ENCODE data around the gene NTNG2.
A peak's percentile ranks its signal among the peaks of the same experiment; 100 is the strongest.

Gene NTNG2

DNA sequence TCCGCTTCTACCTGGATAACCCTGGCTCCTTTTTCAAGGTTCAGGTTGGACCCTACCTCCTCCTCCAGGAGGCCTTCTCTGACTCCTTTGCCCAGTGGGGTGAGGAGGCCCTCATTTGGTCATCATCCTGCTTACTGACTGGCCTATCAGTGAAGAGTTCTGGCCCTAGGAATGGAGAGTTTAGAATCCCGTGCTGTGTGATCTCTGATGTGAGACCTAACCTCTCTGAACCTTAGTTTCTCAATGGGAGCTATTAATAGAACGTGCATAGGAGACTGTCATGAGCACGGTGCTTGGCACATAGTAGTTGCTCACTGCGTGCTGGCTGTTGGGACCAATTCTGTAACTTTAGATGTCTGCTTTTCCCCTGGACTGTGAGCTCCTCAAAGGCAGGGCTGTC, 10.3 kb downstream of the NTNG2 start:
- DNase-seq (ENCODE audit: low spot score): no peak

DNA sequence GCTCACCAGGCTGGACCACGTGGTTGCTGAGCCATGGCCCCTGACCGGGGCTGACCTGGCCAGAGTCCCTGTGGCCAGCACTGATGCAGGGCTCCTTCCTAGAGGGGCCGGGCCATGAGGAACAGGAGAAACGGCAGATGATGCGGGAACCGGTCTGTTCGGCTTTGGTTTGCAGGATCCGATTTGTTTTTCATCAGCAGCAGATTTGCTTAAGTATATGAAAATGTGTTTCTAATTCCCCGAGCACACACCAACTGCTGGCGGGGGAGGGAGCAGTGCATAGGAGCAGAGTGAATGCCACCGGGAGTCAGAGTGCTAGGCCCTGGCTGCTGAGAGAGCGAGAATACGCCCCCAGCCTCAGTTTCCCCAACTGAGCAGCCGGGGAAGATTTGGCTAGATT, 13.6 kb downstream of the NTNG2 start:
- no peak for DNase-seq (ENCODE audit: low spot score)

DNA sequence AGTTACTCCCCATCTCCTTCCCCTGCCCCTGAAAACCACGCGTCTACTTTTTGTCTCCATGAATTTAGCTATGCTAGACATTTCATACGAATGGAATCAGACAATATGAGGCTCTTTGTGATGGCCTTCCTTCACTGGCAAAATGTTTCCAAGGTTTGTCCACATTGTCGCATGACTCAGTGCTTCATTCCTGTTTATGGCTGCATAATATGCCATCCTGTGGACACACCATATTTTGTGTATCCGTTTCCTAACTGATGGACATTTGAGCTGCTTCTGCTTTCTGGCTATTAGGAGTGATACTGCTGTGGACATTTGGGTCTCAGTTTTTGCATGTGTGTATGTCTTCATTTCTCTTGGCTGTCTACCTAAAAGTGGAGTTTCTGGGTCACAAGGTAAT, 14.5 kb downstream of the NTNG2 start:
- DNase-seq (ENCODE audit: low spot score): no peak

DNA sequence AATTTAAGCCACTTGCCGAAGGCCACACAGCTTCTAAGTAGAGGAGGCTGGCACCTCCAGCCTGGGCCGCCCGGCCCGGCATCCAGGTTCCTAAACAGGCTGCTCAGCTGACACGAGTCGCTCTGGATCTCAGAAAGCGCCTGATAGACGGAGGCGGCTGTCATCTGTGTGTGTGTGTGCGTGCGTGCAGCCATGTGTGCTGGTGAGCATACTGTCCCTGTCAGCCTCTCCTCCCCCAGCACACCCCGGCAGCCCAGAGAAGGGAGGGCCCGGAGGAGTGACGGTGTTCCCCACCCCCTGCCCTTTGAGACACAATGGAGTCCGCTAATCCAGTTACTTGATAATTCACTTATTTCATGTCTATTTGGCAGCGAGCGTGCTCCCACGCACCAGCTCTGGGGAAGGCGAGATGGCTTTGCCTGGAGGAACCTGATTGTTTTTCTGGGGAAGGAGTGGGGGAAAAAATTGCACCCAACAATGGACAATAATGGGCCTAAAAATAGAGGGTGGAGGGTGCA, 20.0 kb downstream of the NTNG2 start:
- DNase-seq (ENCODE audit: low spot score): no peak

DNA sequence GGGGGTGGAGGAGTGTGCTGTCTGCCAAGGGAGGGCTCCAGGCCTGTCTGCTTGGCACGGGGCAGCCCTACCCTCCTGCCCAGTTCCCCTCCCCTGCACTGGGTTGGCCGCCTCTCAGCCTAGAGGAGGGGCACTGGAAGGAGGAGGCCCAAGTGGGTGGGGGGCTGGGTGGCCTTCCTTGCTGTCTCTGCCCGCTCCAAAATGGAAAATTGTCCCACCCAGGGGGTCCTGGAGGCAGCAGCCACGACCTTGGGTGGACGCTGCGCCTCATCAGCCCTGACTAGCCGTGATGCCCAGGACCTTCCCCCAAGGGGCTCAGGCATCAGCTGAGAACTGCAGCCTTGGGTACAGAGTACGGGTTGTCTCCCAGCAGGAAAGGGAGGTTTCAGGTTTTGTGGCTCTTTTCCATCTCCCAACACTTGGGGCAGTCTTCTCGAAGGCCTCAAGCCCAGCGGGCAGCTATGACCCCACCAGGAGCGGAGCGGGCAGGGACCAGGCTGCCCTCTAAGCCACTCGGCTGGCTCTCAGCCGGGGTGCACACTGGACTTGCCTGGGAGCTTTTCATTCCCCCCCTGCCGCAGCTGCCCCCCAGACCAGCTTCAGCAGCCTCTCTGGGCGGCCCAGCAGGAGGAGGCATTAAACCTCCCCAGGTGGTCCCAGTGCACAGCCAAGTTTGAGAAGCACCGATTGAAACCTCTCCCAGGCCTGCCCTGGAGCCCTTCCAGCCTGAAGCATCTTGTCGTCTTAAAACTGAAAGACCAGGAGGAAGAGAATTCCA, 20.6 kb downstream of the NTNG2 start:
- peak; percentile 42 for DNase-seq (ENCODE audit: low spot score)

- no peak for DNase-seq (ENCODE audit: low spot score)
Measured at GRCh38 chr9:132183134-132183533, 21.3 kb downstream of the NTNG2 start.

DNA sequence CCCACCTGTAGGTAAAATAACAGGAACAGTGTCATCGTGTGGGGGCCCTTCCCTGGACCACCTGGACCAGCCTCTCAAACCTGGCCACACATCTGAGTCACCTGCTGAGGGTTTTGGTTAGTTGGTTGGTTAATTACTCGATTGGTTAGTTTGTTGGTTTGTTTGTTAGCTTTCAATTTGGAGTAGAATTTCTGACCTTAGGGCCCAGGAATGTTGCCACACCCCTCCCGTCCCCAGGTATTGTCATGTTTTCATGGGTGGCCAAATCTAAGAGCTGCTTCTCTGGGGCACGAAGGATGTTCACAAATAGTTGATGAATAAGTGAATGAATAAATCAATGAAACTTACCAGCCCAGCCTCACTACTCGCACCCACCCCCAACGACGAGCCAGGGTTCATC, 21.9 kb downstream of the NTNG2 start:
- DNase-seq (ENCODE audit: low spot score): no peak

- DNase-seq (ENCODE audit: low spot score): no peak
Measured at GRCh38 chr9:132184124-132184523, 22.3 kb downstream of the NTNG2 start.

DNA sequence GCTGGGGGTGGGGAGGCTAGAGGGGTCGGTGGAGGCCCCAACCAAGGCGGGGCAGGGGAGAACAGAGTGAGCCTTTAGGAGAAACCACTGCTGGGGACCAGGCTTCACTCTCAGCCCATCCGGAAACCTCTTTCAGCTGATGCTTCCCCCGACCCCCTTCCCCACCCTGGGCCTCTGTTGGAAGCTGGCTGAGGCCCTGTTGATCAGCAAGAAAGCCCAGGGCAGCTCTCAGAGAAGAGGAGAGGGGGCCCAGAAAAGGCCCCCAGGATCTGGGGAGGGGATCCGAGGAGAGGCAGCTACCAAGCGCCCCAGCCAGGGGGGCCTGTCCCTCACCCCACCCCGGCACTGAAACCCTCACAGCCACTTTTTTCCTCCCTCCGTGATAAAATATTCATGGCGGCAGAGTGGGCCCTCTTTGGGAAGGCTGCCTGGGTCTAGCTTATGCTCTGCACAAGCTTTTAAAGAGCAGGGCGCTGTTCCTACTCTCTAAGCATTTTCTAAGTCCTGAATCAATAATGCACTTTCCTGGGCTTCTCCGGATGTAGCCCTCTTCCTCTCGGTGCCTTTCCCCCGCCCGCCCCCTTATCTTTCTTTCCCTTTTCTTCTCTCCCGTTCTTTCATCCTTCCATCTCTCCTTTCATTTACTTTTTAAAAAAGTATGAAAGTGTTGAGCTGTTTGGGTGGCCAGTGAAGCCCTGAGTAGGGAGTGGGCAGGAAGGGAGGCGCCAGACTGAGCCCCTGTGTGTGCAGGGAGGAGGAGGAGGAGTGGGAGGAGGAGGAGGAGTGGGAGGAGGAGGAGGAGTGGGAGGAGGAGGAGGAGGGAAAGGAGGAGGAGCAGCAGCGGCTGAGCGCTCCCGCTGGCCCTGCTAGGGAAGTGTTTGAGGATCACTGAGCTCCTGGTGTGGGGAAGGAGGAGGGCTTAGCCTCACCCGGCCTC, 23.5 kb downstream of the NTNG2 start:
- no peak for DNase-seq (ENCODE audit: low spot score)

DNA sequence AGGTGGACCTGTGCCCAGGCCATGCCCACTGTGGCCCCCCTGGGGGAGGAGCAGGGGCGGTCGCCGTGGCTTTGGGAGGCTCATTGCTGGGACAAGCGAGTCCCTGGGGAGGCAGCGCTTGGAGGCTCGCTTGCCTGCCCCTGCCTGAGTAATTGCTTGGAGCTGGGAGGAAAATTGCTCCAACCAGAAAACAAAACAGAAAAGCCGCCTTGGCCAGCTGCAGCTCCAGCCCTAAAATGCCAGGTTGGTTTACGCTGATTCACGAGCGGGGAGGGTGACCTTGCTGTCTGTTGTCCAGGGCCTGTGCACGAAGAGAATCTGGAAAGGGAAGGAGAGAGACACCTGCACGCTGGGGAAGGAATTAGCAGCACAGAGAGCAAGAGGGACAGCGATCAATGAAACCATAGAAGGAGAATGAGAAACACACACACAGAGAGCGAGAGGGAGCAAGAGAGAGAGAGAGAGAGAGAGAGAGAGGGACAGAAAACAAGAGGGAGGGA, 25.3 kb downstream of the NTNG2 start:
- DNase-seq (ENCODE audit: low spot score): no peak

GRCh38 chr9:132190966-132191365, 29.1 kb downstream of the NTNG2 start:
- DNase-seq (ENCODE audit: low spot score): no peak

- no peak for DNase-seq (ENCODE audit: low spot score)
Measured at GRCh38 chr9:132192728-132193127, 30.9 kb downstream of the NTNG2 start.

- DNase-seq (ENCODE audit: low spot score): no peak
Measured at GRCh38 chr9:132193227-132194124, 31.6 kb downstream of the NTNG2 start.

- DNase-seq (ENCODE audit: low spot score): no peak
Measured at GRCh38 chr9:132194508-132194907, 32.6 kb downstream of the NTNG2 start.

DNA sequence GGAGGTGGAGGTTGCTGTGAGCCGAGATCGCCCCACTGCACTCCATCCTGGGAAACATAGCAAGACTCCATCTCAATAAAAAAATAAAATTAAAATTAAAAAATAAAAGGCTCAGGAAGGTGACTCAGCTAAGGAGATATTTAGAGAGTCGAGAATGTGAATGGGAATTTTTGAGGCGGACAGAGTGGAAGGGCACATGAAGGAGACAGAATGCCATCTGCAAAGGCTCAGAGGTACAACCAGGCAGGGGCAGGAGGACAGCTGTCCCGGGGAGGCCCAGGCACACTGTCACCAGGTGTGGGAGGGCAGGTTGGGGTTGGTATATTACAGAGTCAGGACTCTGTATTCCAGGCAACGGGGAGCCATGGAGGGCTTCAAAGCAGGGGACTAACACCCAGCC, 35.5 kb downstream of the NTNG2 start:
- no peak for DNase-seq (ENCODE audit: low spot score)

GRCh38 chr9:132197856-132198550, 36.1 kb downstream of the NTNG2 start:
- DNase-seq (ENCODE audit: low spot score): no peak

DNA sequence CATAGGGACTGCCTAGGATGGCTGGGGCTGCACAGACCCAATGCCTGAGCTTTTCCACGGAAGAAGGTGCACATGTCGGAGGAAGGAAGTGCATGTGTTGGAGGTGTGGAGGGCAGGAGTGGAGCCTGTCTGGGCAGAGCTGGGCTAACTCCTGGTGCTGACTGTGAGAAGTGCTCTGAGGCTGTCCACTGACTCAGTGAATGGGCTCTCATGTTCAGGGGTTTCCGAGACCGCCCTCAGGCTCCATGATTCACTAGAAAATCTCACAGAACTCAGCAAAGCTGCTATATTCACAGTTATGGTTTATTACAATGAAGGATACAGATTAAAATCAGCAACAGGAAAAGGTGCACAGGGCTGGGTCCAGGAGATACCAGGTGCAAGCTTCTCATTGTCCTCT, 37.2 kb downstream of the NTNG2 start:
- no peak for DNase-seq (ENCODE audit: low spot score)

- no peak for DNase-seq (ENCODE audit: low spot score)
Measured at GRCh38 chr9:132200706-132201105, 38.8 kb downstream of the NTNG2 start.

DNA sequence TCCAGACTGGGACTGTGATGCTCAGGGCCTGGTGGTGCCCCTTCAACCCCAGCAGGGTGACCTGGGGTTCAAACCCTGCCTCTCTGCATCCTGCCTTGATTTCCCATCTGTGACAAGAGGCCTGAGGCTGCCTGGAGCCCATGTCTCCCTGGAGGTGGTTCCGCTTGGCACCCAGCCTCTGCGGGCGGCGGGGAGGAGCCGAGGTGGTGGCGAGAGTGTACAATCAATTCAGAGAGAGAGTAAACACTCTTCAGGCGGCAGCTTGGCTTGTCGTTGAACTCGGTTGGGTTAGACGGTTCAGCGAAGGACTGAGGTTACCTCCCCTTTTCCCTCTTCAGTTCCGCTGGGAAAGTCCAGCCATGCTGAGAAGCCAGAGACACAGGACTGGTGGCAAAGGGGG, 39.3 kb downstream of the NTNG2 start:
- DNase-seq (ENCODE audit: low spot score): no peak

DNA sequence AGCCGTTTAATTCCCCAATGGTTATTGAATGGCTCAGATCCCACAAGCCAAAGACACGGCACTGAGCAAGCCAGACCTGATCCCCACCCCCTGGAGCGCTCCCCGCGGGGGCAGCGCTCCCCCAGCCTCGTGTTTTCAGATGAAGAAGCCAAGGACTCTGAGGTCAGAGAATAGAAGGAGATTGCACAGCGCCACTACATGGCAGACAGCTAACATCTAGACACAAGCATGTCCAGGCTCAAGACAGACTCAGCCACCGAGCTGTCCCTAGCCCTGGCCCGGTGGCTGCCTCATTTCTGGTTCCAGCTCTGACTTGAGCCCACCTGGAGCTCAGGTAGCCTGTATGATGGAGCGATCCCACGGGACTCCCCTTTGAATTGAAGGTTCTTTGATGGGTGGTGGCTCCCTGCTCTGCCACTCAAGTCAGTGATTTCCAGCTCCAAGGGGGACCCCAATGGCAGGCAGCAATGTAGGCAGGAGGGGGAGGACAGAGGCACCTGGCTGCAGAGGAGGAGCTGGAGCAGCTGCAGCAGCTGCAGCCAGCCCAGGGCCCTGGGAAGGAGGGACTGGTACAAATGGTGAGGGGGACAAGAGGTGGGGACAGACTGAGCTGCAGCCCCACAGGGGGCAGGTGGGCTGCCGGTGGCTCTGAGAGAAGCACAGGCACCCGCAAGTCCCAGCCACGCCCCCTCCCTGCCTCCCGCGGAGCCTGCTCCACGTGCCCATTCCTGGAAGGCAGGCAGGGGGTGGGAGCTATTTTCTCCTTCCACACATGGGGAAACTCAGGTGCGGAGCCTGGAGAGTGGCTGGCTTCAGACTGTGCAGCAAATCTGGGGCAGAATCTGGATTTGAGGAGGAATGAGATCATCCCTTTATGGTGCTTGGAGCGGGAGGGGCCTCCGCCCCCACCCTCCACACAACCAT, 40.2 kb downstream of the NTNG2 start:
- no peak for DNase-seq (ENCODE audit: low spot score)
